ENCODE results near the gene ZNF184. TPM values are rescaled to one million over a fixed set of nuclear protein-coding genes. Genes with fewer than 3 reads are reported as not detected.

ZNF184 gene
- total RNA-seq, 1 donor from 2014 or later: 4.2 TPM

DNA sequence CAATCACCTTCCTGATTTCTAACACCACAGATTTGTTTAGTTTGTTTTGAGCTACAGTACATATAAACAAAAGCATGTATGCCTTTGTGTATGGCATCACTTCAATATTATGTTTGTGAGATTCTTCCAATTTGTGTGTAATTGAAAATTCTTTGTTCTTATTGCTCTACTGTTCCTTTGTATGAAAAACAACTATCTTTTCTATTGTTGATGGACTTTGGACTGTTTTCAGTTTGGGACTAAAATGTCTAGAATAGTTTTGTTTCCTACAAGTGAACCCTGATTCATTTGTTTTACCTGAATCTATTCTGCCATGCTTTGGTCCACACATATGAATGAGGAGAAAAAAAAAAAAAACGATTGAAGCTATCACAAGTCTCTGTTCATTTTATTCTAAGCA lies 21.2 kb upstream of the ZNF184 start:
- intact Hi-C loops (cut with DNase I): no loop called here
- DNase-seq (ENCODE audit: missing footprints) (no peak), ATAC-seq (no peak)

DNA sequence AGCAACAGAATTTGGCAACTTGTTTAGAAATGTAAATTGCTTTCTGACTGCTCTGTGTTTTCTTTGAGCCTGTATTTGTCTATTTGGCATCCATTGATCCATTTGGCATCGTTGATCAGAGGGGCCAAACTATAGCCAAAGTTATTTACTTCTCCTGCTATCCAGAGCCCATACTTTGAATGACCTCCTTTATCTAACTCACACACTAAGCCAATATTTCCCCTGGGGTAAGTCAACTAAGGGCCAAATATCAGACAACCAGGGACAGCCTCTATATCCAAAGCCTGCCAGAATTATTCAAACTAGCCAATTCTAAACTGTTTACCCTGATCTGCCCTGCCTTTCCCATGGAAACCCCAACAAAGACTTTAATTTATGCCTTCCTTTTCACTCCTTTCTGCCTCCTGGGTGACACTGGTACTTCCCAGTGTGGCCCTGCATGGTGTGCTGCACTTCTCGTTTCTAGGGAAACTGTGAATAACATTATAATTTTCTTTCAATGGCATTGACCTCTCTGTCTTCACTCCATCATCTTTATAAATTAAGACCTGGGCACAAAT lies 19.8 kb upstream of the ZNF184 start:
- DNase-seq (ENCODE audit: missing footprints): no peak
- intact Hi-C loops (cut with DNase I): no loop called here
- ATAC-seq: no peak

DNA sequence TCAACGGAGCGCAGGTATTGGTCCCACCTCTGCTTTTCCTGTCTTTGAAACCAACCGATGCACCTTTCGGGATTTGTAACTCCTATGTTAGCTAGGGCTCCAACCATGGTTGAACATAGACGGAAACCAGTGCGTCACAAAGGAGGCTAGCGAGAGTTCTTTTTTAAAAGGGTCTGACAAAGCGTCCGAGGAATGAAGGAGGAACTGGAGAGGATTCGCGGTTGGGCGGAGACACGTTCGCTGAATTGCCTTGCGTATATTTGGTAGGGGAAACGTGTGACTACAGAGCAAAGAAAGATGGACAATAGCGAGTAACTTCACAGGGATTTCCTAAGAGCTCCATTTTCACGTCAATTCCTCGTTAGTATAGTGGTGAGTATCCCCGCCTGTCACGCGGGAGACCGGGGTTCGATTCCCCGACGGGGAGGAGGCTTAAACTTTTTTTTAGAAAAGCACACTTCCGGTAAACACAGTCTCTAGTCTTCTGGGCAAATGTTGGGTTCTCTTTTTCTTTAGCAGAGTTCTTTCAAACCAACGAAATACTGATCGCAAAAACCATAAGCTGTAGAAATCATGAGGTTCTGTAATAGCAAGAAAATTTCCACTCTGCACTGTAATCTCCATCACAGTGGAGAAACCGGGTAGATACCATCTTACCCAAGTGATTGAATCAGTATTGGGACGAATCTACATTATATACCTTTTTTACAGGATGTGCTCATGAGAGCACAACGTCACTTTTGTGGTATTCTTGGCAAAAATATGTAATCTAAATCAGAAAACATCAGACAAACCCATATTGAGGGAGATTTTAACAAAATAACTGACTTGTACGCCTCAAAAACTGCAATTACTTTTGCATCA lies 6.6 kb upstream of the ZNF184 start:
- DNase-seq (ENCODE audit: missing footprints) (peak; percentile 73), ATAC-seq (peak; percentile 93)
- intact Hi-C loops (cut with DNase I): loop anchor here (2.0 to 10.0 kb wide), 7 partner anchors 23 to 1452 kb away; partner anchors contain the start of gene HMGN4

DNA sequence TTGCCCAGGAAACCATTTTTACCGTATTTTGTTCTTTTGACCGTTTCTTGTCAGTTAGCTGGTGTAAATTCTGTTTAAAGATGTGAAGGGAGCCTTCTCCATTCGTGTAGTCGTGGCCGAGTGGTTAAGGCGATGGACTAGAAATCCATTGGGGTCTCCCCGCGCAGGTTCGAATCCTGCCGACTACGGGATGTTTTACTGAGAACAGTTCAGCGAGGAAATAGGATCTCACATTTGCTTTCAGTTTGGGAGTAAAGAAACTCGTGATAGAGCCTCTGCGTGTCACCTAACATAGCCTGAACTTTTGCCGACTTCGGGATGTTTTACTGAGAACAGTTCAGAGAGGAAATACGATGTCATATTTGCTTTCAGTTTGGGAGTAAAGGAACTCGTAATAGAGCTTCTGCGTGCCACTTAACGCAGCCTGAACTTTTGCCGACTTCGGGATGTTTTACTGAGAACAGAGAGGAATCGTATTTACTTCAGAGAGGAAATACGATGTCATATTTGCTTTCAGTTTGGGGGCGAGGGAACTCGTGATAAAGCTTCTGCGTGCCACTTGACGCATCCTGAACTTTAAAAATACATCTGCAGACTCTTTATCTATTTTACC lies 5.9 kb upstream of the ZNF184 start:
- intact Hi-C loops (cut with DNase I): loop anchor here (2.0 to 10.0 kb wide), 7 partner anchors 24 to 1452 kb away; partner anchors contain the start of gene HMGN4
- DNase-seq (ENCODE audit: missing footprints): peak; percentile 91
- peak; percentile 95 for ATAC-seq

DNA sequence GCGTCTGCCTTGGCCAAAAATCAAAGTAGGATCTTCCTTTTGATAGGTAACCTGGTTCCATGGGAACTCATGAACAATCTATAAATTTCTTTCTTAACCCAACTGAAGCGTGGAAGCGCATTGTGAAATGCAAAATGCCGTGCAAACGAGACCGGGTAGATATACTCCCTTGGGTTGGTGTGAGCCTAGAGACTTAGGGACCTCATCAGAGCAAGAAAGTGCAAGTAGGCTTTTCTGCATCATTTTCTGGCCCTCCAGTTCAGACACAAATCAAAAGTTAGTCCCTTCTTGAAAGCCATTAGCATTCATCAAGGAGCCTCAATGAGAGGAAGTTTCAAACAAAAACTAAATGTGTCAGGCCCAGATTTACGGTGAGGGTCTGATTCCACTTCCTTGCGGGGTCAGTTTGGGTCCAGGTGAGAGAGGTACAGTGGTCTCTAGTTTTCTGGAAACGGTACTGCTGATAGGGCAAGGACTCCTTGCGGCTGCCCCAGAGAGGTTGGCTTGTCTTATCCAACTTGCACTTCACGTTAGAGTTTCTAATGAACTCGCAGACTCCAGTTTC lies 5.3 kb upstream of the ZNF184 start:
- ATAC-seq: peak; percentile 12
- no peak for DNase-seq (ENCODE audit: missing footprints)
- intact Hi-C loops (cut with DNase I): loop anchor here (2.0 to 10.0 kb wide), 7 partner anchors 25 to 1451 kb away; partner anchors contain the start of gene HMGN4

DNA sequence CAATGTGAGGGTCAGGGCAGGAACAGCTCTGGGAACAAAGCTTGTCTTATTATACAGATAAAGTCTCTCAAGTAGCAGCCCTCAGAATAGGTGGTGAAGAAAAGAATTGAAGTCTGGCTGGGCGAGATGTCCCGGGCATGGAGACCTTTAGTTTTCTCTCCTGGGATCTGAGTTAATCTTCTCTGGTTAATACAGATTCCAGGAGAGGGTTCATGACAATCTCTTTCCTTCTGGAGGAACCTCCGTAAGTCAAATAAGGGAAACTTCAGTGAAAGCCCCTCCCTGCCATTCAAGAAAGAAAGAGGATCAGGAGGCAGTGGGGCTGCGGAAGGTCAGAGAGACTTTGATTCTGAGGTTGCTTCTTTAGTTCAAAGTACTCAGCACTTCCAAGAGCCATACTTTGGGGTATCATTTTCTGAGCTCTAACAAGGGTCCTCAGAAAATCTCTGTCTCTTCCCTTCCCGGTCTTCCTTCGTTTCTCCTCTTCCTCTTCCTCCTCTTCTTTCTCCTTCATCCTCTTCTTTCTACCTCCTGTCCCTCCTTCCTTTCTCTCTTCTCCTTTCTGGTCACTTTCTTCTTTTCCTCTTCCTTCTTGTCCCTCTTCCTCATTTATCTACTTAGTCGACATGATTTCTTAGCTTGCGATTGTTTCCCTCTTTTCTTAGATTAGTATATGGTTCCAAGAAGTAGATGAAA lies 4.6 kb upstream of the ZNF184 start:
- ATAC-seq (no peak), DNase-seq (ENCODE audit: missing footprints) (no peak)
- intact Hi-C loops (cut with DNase I): loop anchor here (2.0 to 10.0 kb wide), 7 partner anchors 25 to 1450 kb away; partner anchors contain the start of gene HMGN4

DNA sequence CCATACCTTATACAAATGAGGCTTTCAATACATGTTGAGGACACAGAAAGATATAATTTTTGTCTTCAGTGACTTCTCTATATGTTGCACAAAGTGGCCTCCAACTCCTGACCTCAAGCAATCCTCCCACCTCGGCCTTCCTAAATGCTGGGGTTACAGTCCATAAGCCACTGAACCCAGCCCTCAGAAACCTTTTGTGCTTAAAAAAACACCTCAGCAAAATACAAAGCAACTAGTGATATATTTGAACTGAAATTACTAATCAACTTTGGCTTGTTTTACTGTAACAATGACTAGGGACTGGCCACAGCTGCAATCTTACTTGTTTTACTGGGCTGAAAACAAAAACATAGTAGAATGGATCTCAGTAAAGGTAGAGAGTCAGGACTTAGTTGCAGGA lies 3.2 kb upstream of the ZNF184 start:
- ATAC-seq: no peak
- intact Hi-C loops (cut with DNase I): loop anchor here (5.0 to 10.0 kb wide), 6 partner anchors 279 to 1449 kb away; partner anchors contain the start of gene HMGN4
- DNase-seq (ENCODE audit: missing footprints): no peak

DNA sequence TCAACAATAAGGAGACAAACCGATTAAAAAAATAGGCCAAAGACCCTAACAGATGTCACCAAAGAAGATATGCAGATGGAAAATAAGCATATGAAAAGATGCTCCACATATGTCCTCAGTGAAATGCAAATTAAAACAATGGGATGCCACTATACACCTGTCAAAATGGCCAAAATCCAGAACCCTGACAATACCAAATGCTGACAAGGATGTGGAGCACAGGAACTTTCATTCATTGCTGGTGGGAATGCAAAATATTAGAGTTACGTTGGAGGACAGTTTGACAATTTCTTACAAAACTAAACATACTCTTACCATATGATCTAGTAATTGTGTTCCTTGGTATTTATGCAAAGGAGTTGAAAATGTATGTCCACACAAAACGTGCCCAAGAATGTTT lies 1.8 kb upstream of the ZNF184 start:
- ATAC-seq (no peak), DNase-seq (ENCODE audit: missing footprints) (no peak)
- intact Hi-C loops (cut with DNase I): loop anchor here (5.0 to 10.0 kb wide), 7 partner anchors 97 to 1447 kb away; partner anchors contain the start of gene HMGN4

DNA sequence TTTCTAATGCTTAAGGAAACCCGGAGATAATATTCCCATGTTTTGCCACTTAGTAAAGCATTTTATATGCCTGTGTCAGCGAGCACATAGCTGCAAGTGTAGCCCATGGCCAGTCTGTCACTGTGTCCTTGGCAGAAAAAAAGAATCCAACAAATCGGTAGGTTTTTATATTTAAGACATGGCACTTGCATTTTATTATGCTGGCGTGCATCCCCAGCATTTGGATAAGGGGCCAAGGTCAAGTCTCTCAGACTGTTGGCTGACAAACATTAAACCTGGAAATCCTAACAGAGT lies 1.2 kb upstream of the ZNF184 start:
- intact Hi-C loops (cut with DNase I): loop anchor here (5.0 to 10.0 kb wide), 5 partner anchors 97 to 939 kb away; partner anchors contain the start of gene HMGN4
- ATAC-seq (no peak), DNase-seq (ENCODE audit: missing footprints) (no peak)

DNA sequence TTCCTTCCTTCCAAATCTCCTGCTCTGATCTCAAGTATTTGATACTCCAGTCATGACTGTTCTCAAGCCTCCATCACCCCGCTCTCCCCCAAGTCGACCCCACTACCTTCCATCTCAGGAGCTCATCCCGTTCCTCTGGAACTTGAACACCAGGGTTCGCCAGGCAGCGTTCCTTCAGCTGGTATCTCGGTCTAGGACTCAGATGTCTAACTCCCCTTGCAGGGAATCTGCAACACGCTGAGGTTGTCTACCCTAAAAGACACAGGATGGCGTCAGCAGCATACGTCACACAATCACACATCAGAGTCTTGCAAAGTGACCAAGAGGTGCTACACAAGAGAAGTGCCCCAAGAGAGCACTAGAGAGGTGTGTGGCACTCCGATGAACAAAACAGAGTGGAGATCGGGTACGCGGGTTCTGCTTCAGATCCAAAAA lies 706 bp downstream of the ZNF184 start:
- ATAC-seq: no peak
- peak; percentile 64 for DNase-seq (ENCODE audit: missing footprints)
- intact Hi-C loops (cut with DNase I): loop anchor here (2.0 to 10.0 kb wide), 6 partner anchors 95 to 937 kb away; partner anchors contain the start of gene HMGN4

DNA sequence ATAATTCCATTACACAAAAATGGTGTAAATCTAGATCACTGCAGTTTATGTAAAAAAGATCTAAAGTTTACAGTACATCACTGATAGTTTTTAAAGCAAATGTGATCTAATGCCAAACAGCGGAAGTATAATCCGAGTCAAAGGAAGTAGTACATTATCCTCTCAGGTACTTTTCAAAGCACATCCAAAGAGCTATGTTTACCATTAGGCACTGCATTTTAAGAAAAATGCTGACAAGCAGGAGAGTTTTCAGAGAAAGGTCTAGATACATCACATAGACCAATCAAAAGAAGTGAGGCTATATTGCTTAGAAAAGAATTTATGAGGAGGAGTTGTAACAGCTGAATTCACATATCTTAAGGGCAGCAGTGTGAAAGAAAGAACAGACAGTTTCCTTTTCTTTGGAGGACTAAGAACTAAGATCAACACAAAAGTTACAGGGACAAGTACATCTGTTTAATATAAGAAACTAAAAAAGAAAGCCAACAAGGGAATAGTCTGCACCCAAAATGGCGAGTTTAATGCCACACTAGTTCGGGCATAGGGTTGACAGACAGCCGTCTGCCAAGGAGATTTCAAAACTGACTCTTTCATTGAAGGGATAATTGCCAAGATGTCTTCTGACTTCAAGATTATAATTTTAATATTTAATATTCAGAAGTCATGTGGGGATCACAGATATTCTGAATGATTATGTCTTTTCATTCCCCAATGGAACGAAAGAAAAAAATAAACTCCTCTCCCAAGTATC lies 1.4 kb downstream of the ZNF184 start:
- ATAC-seq: no peak
- intact Hi-C loops (cut with DNase I): loop anchor here (2.0 to 10.0 kb wide), 6 partner anchors 94 to 937 kb away; partner anchors contain the start of gene HMGN4
- no peak for DNase-seq (ENCODE audit: missing footprints)

DNA sequence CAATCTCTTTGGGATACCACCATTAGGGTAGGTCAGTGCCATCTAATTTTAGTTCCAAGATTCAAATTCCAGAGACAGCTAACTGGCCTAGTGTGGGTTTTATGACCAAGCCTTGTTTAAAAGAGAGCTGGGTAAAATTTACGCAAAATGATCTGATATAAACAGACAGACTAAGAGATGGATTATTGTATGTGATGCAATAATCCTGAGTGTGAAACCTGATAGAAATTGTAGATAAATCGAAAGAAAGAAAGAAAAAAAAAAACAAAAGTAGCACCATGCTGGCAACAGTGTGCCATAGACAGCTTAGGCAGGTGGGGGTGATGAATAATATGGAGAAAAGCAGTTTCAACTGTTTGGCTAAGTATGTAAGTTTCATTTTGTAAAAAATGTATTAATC lies 2.9 kb downstream of the ZNF184 start:
- no peak for ATAC-seq
- intact Hi-C loops (cut with DNase I): loop anchor here (5.0 to 10.0 kb wide), 5 partner anchors 93 to 935 kb away; partner anchors contain the start of gene HMGN4
- DNase-seq (ENCODE audit: missing footprints): no peak

DNA sequence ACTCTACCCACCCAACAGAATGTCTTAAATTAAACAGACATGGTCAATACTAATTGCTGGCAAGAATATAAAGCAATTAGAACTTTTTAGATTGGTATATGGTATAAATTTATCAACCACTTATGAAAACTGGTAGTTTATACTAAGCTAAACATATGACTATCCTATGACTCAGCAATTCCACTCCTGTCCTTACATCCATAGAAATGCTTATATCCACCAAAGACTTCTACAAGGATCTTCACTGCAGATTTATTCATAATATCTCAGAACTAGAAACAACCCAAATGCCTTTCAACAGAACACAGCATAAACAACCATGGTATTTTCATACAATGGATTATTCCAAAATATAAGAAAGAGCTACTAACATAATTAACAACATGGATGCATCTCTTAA lies 4.6 kb downstream of the ZNF184 start:
- DNase-seq (ENCODE audit: missing footprints) (no peak), ATAC-seq (no peak)
- intact Hi-C loops (cut with DNase I): no loop called here

DNA sequence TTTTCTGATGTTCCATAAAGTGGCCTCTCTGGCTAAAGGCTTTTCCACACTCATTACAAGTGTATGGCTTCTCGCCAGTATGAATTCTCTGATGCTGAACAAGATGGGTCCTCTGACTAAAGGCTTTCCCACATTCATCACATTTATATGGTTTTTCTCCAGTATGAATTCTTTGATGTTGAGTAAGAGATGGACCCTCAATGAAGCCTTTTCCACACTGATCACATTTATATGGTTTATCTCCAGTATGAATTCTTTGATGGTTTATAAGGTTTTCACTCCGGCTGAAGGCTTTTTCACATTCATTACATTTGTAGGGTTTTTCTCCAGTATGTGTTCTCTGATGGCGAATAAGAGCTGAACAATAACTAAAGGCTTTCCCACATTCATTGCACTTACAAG lies 20.4 kb downstream of the ZNF184 start:
- ATAC-seq: no peak
- DNase-seq (ENCODE audit: missing footprints): no peak
- intact Hi-C loops (cut with DNase I): no loop called here

DNA sequence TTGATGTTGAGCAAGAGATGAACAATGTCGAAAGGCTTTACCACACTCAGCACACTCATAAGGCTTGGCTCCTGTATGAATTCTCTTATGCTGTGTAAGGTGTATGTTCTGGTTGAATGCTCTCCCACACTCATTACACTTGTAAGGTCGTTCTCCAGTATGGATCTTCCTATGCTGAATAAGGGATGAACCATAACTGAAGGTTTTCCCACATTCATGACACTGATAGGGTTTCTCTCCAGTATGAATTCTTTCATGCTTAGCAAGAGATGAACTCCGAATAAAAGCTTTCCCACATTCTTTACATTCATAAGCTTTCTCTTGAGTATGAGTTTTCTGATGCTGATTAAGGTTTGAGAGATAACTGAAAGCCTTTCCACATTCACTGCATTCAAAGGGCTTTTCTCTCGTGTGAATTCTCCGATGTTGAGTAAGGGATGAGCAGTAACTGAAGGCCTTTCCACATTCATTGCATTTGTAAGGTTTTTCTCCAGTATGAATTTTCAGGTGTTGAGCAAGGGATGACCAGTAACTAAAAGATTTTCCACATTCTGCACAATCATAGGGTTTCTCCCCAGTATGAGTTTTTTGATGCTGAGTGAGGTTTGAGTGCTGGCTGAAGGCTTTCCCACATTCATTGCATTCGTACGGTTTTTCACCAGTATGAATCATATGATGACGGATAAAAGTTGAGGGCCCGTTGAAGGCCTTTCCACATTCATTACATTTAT lies 21.1 kb downstream of the ZNF184 start:
- intact Hi-C loops (cut with DNase I): no loop called here
- DNase-seq (ENCODE audit: missing footprints) (no peak), ATAC-seq (no peak)

DNA sequence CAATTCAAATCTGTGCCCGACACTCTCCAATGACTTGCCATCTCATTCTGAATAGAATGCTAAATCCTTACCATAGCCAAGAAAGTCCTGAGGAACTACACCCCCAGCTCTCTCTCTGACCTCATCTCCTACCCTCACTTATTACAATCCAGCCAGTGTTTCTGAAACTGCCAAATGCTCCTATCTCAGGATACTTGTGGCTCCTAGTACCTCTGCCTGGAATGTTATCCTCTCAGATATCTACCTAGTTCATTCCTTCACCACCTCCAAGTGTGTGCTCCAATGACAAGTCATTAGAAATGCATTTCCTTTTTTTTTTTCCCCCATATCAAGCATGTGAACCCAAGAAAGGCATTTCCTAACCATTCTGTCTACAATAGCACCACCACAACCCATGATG lies 24.4 kb downstream of the ZNF184 start:
- DNase-seq (ENCODE audit: missing footprints): no peak
- intact Hi-C loops (cut with DNase I): no loop called here
- no peak for ATAC-seq

DNA sequence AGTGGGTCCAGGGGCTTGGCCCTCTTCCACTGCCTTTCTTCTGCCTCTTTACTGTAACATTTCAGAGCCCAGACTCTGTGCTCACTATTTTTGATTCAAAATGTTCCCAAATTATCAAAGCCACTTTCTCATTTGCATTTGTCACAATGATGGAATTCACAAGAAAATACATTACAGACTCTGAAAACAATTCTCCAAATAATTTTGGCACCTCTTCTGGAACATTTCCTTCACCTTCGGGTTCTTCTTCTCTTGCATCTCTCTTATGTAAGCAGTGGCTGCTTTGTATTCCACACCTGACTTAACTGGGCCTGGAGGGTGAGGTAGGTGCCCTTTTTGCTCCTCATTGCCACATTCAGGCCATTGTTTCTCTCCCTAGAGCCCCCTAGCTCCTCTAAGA lies 30.0 kb downstream of the ZNF184 start:
- intact Hi-C loops (cut with DNase I): no loop called here
- DNase-seq (ENCODE audit: missing footprints) (no peak), ATAC-seq (no peak)
